SKM-1 (cell line): ENCODE results near the gene ABCC5.

Experiments
- DNase-seq: peaks from one replicate; lab custom pipeline; 2025; ENCODE audit not compliant: unreplicated experiment; lab: John Stamatoyannopoulos, UW

ABCC5 gene

DNA sequence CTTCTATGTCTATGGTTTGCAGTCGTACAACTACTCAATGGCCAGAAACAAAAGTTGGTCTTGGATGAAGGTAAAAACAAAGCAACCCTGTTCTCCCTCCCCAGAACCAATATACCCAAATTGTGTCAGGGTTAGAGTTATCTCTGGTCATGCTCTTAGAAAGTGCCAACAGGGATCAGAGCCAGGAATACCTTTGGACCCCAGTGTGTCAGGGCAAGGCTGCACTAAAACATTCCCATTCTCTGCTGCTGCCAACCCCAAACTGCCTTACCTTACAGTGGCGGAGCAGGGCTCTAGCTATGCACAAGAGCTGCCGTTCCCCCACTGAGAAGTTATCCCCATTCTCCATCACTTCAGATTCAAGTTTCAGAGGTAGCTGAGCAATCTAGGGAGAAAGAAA lies 90.6 kb downstream of the ABCC5 start:
- no peak for DNase-seq

GRCh38 chr3:183924956-183925355 lies 92.7 kb downstream of the ABCC5 start:
- no peak for DNase-seq

DNA sequence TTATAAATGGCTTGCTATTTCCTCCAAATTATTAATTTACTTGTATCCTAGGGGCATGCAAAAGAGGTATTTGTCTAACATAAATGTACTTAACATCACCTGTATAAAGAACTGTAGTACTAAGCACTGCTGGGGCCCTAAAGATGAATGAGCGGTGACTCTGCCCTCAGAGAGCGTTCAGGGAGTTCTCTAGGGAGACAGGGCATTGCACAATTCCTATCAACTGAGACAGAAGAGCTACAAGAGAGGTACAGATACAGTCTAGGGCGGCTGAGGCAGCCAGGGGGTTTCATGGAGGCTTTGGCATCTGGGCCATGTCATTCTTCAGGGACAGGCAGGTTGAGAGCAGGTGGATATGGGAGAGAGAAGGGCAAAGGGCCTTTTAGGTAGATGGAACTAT lies 93.1 kb downstream of the ABCC5 start:
- no peak for DNase-seq

GRCh38 chr3:183922421-183922820 lies 95.3 kb downstream of the ABCC5 start:
- DNase-seq, result no peak

- no peak for DNase-seq
Observed at GRCh38 chr3:183921096-183921495, 96.6 kb downstream of the ABCC5 start.

- no peak for DNase-seq
Observed at GRCh38 chr3:183920416-183920815, 97.3 kb downstream of the ABCC5 start.

DNA sequence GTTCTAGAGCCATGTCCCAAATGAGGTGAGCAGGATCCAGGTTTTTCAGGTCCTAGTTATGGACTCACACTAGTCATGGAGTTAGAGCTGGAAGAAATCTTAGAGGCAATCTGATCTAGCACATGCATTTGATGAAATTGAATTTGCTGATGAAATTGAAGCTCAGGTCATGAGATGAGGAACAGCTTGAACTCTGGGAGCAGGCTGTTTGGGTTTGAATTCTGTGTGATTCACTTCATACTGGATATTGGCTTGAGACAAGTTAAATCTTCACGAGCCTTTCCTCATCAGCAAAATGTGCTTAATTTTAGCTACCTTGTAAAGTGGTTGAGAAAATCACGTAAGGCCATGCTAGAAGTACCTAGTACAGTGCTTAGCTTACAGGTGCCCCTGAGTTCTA lies 99.5 kb downstream of the ABCC5 start:
- no peak for DNase-seq

DNA sequence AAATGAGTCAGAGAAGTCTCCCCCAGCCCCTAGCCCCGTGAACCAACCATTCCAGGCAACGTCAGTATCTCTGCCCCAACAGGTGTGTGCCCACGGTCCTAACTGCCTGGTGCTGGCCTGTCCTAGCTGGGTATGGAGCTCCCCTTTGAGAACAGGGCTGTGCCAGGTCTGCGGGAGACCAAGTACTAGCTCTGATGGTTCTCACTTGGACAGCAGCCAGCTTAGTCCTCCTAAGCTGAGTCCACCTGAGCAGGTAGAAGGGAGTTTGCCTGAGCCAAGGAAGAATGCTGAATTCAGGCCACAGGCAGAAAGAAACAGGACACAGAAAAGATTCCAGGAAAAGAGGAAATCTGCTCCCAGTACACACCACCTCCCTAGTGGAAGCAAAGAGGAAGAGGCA lies 99.9 kb downstream of the ABCC5 start:
- DNase-seq, result no peak

DNA sequence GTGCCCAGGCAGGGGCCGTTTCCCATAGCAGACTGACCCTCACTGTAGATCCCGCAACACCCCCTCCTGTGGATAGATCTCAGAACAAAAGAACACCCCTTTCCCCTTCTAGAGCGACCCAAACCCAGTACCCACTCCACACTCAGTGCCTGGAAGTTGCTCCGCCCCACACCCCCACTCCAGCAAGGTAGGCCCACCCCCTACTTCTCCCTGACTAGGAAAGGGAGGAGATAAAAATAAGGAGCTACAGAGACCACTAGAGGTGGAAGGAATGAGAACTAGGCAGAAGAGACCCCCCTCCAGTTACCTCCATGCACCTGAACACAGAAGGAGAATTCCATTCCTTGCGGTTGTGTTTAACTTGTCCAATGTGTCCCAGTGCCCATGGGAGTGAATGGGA lies 102.8 kb downstream of the ABCC5 start:
- DNase-seq, result no peak

GRCh38 chr3:183913580-183913920 lies 104.1 kb downstream of the ABCC5 start:
- no peak for DNase-seq

GRCh38 chr3:183912895-183913579 lies 104.6 kb downstream of the ABCC5 start:
- no peak for DNase-seq

DNA sequence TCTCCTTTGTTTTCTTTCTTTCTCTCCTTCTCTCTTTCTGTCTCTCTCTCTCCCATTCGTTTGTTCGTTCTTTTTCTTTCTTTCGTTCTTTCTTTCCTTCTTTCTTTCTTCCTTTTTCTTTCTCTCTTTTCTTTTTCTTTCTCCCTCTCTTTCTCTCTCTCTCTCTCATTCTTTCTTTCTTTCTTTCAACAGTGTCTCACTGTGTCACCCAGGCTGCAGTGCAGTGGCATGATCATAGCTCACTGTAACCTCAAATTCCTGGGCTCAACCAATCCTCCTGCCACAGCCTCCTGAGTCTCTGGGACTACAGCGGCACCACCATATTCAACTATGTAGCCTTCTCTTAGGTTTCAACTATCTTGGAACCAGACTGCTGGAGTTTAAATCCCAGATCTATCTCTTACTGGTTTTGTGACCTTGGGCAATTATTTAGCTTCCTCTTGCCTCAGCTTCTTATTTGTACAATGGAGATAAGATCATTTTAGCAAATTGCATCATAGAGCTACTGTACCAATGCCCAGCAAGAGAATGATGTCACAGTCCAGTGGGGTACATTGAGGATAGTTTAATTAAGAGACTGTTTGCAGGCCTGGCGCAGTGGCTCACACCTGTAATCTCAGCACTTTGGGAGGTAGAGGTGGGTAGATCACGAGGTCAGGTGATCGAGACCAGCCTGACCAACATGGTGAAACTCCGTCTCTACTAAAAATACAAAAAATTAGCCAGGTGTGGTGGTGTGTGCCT lies 105.7 kb downstream of the ABCC5 start:
- DNase-seq, result peak; percentile 15

- DNase-seq, result no peak
Observed at GRCh38 chr3:183911087-183911486, 106.6 kb downstream of the ABCC5 start.

DNA sequence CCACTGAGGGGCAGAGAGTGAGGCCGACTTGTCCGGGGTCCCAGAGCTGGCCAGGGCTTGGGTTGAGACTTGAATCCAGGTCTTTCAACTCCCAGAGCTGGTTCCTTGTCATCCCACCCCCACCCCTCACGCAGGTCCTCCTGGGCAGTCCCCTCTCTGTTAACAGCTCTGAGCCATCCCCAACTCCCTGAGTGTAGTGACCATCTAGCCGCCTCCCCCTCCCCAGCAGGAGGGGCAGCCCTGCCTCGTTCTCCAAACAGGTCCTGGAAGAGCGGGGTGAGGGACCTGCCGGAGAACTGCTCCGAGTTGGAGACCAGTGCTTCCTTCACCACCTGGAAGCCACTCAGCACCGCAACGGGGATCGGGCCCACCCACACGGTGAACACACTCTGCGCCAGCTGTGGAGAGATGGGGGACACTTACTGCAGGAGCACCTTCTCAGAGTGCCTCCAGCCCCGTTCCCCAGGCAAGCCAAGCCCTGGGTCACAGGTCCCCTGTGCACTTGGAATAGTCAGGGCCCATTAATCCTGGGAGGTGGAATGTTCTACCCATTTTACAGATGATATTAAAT lies 108.6 kb downstream of the ABCC5 start:
- no peak for DNase-seq

- no peak for DNase-seq
Observed at GRCh38 chr3:183907911-183908331, 109.8 kb downstream of the ABCC5 start.

DNA sequence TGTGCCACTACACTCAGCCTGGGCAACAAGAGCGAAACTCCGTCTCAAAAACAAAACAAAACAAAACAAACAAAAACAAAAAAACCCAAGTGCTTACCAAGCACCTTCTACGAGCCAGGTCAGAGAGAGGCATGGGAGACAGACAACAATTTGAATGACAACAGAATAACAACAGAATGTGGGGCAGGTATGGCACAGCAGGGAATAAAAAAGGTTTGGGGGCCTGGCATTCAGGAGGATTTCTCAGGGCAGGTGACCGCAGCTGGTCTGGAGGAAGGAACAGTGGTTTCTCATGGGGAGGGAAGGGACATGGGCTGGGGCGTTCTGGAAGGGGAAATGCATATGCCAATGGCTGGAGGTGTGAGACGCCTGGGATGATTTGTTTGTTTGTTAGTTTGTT lies 110.5 kb downstream of the ABCC5 start:
- no peak for DNase-seq

- DNase-seq, result no peak
Observed at GRCh38 chr3:183906234-183906921, 111.3 kb downstream of the ABCC5 start.

- no peak for DNase-seq
Observed at GRCh38 chr3:183904833-183905780, 112.6 kb downstream of the ABCC5 start.

GRCh38 chr3:183898028-183898431 lies 119.7 kb downstream of the ABCC5 start:
- no peak for DNase-seq

GRCh38 chr3:183897606-183898005 lies 120.1 kb downstream of the ABCC5 start:
- DNase-seq, result no peak

DNA sequence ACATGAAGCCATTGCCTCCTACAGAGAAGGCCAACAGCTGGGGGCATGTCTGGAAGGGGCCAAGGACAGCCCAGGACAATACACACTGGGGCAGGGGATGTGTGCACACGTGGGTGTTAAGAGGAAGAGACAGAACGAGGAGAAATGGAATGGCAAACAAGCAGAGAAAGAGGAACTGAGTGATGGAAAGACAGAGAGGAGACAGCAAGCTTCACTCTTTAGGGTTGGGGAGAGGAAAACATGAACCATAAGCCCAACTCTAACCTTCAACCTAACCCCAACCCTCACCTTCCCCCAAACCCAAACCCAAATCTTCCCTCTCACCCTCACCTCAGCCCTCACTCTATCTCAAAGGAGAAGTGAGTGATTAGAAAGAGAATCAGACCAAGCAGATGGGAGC lies 121.1 kb downstream of the ABCC5 start:
- peak; percentile 15 for DNase-seq
